ENCODE data around the gene LAMA5.

The LAMA5 gene

GRCh38 chr20:62402456-62403150, 35.5 kb upstream of the LAMA5 start:
- no peak overlapping the region for H3K4me3 ChIP-seq (ENCODE audit: low read length)
- no peak for DNase-seq (ENCODE audit: low read depth)
- TF ChIP-seq CTCF (IDR thresholded peaks at IDR 0.05; ENCODE audit: insufficient read depth, low read depth, low read length, missing control alignments), result no peak

GRCh38 chr20:62401331-62401779, 34.2 kb upstream of the LAMA5 start:
- TF ChIP-seq CTCF (IDR thresholded peaks at IDR 0.05; ENCODE audit: insufficient read depth, low read depth, low read length, missing control alignments), result peak; percentile 52
- no peak overlapping the region for H3K4me3 ChIP-seq (ENCODE audit: low read length)
- peak; percentile 28 for DNase-seq (ENCODE audit: low read depth)

GRCh38 chr20:62400541-62400940, 33.4 kb upstream of the LAMA5 start:
- H3K4me3 ChIP-seq (ENCODE audit: low read length), result no peak overlapping the region
- no peak for TF ChIP-seq CTCF (IDR thresholded peaks at IDR 0.05; ENCODE audit: insufficient read depth, low read depth, low read length, missing control alignments)
- no peak for DNase-seq (ENCODE audit: low read depth)

- no peak for TF ChIP-seq CTCF (IDR thresholded peaks at IDR 0.05; ENCODE audit: insufficient read depth, low read depth, low read length, missing control alignments)
- no peak overlapping the region for H3K4me3 ChIP-seq (ENCODE audit: low read length)
- no peak for DNase-seq (ENCODE audit: low read depth)
Measured at GRCh38 chr20:62400021-62400420, 32.9 kb upstream of the LAMA5 start.

GRCh38 chr20:62398120-62398821, 31.2 kb upstream of the LAMA5 start:
- no peak overlapping the region for H3K4me3 ChIP-seq (ENCODE audit: low read length)
- no peak for DNase-seq (ENCODE audit: low read depth)
- TF ChIP-seq CTCF (IDR thresholded peaks at IDR 0.05; ENCODE audit: insufficient read depth, low read depth, low read length, missing control alignments), result no peak

- TF ChIP-seq CTCF (IDR thresholded peaks at IDR 0.05; ENCODE audit: insufficient read depth, low read depth, low read length, missing control alignments), result no peak
- DNase-seq (ENCODE audit: low read depth), result no peak
Measured at GRCh38 chr20:62396367-62397239, 29.5 kb upstream of the LAMA5 start.

More at GRCh38 chr20:62396367-62397239, 29.5 kb upstream of the LAMA5 start:
- H3K4me3 ChIP-seq (ENCODE audit: low read length), result no peak overlapping the region

Data from epithelial cell of esophagus (primary cell).